HG02938 (cell line): ENCODE results near the gene DIAPH1.

Source experiments
- ATAC-seq: cut with Tn5 transposase; IDR thresholded peaks from one replicate; pipeline ENCODE4 v1.9.1; 2021; ENCODE audit warnings: mild to moderate bottlenecking, moderate library complexity; ENCODE audit not compliant: unreplicated experiment

Gene DIAPH1

GRCh38 chr5:141565826-141566570 is 52.8 kb downstream of the DIAPH1 start:
- no peak for ATAC-seq

GRCh38 chr5:141564216-141564692 is 54.5 kb downstream of the DIAPH1 start:
- peak; percentile 91 for ATAC-seq

GRCh38 chr5:141560725-141561483 is 57.9 kb downstream of the DIAPH1 start:
- ATAC-seq, result no peak

GRCh38 chr5:141560151-141560550 is 58.6 kb downstream of the DIAPH1 start:
- no peak for ATAC-seq

- ATAC-seq, result no peak
Measured at GRCh38 chr5:141559461-141559860, 59.3 kb downstream of the DIAPH1 start.

- ATAC-seq, result no peak
Measured at GRCh38 chr5:141558150-141558549, 60.6 kb downstream of the DIAPH1 start.

- peak; percentile 78 for ATAC-seq
Measured at GRCh38 chr5:141557681-141558136, 61.1 kb downstream of the DIAPH1 start.

- no peak for ATAC-seq
Measured at GRCh38 chr5:141547921-141548320, 70.9 kb downstream of the DIAPH1 start.

- no peak for ATAC-seq
Measured at GRCh38 chr5:141547488-141547887, 71.3 kb downstream of the DIAPH1 start.

GRCh38 chr5:141543053-141543452 is 75.7 kb downstream of the DIAPH1 start:
- no peak for ATAC-seq

- ATAC-seq, result no peak
Measured at GRCh38 chr5:141534492-141535213, 84.1 kb downstream of the DIAPH1 start.

- no peak for ATAC-seq
Measured at GRCh38 chr5:141533897-141534296, 84.9 kb downstream of the DIAPH1 start.

- ATAC-seq, result no peak
Measured at GRCh38 chr5:141532726-141533125, 86.1 kb downstream of the DIAPH1 start.

- peak; percentile 37 for ATAC-seq
Measured at GRCh38 chr5:141529873-141530272, 88.9 kb downstream of the DIAPH1 start.

- ATAC-seq, result no peak
Measured at GRCh38 chr5:141529002-141529401, 89.8 kb downstream of the DIAPH1 start.

- no peak for ATAC-seq
Measured at GRCh38 chr5:141528291-141528984, 90.4 kb downstream of the DIAPH1 start.

GRCh38 chr5:141527426-141527825 is 91.4 kb downstream of the DIAPH1 start:
- no peak for ATAC-seq

GRCh38 chr5:141525653-141526052 is 93.1 kb downstream of the DIAPH1 start:
- ATAC-seq, result no peak

GRCh38 chr5:141524604-141525597 is 93.9 kb downstream of the DIAPH1 start:
- ATAC-seq, result peak; percentile 55

GRCh38 chr5:141523991-141524390 is 94.8 kb downstream of the DIAPH1 start:
- ATAC-seq, result no peak
